Endothelial cell of umbilical vein (primary cell): ENCODE measurements around the gene FOXJ1. TPM values are rescaled to one million over a fixed set of nuclear protein-coding genes. Genes with fewer than 3 reads are reported as not detected.

Source experiments
- BruUV-seq: library from RNA; stranded (reverse); fragments of 400-500 nt; replicated peaks from 2 replicates; lab custom pipeline; 2021; lab: Mats Ljungman, UMichigan
- CTCF ChIA-PET: fragments of 300-600, 350-600 bp; sonication (Branson Sonifier 250); formaldehyde crosslinking; loops from one replicate; lab custom pipeline; 2021; ENCODE audit warnings: antibody characterized with exemption, inconsistent platforms; lab: Charles Lee
- POLR2A ChIA-PET: fragments of 300-600, 350-600 bp; sonication (Branson Sonifier 250); formaldehyde crosslinking; loops from one replicate; lab custom pipeline; 2021; ENCODE audit warnings: antibody characterized with exemption, inconsistent platforms; lab: Charles Lee
- DNase-seq: peaks from one replicate; pipeline ENCODE4 v3.0.0-alpha.2; 2011; ENCODE audit warnings: low read depth, low spot score
- FAIRE-seq: peaks from 2 replicates; lab custom pipeline; 2011; peaks lifted over from hg19 to GRCh38; lab: Jason Lieb, UNC
- H2AFZ ChIP-seq: 2 replicates; pipeline ENCODE4 v1.6.0; 2012; ENCODE audit warnings: low read depth, low read length, control low read depth, inconsistent platforms
- H3K27ac ChIP-seq: 2 replicates; pipeline ENCODE4 v1.5.1; 2011; ENCODE audit warnings: low read depth, mild to moderate bottlenecking, control low read depth, low read length, moderate library complexity; ENCODE audit not compliant: insufficient read depth
- H3K27me3 ChIP-seq, 2 experiments: 2 replicates each; pipeline versions ENCODE4 v1.6.0 to v1.6.1; 2011; ENCODE audit warnings: low read length in 2 of 2, mixed read lengths in 1 of 2; ENCODE audit not compliant: control insufficient read depth in 2 of 2, insufficient read depth in 2 of 2
- H3K36me3 ChIP-seq, 2 experiments: 2 replicates in 1 of 2; 3 replicates in 1 of 2; pipeline ENCODE4 v1.5.1; 2011; ENCODE audit warnings: low read length in 2 of 2, mild to moderate bottlenecking in 1 of 2, moderate library complexity in 1 of 2; ENCODE audit not compliant: control insufficient read depth in 2 of 2, insufficient read depth in 2 of 2; ENCODE audit errors: extremely low read depth in 1 of 2
- H3K4me1 ChIP-seq: 3 replicates; pipeline ENCODE4 v1.5.1; 2011; ENCODE audit warnings: mild to moderate bottlenecking, low read length; ENCODE audit not compliant: control insufficient read depth, insufficient read depth; ENCODE audit errors: extremely low read depth
- H3K4me2 ChIP-seq: 2 replicates; pipeline ENCODE4 v1.6.1; 2011; ENCODE audit warnings: low read length, control low read depth, mixed read lengths; ENCODE audit not compliant: insufficient read depth
- H3K4me3 ChIP-seq, 3 experiments: fragments of 200-600 bp in 1 of 3; sonication (generic), shearing (Covaris generic) in 1 of 3; replicated peaks in 1 of 3; 2 replicates each; pipeline ENCODE4 v1.5.1; 2011 to 2016; ENCODE audit warnings: control low read depth in 3 of 3, low read length in 3 of 3, mild to moderate bottlenecking in 2 of 3, inconsistent platforms in 1 of 3, low read depth in 1 of 3, moderate library complexity in 1 of 3; ENCODE audit not compliant: insufficient read depth in 1 of 3
- H3K79me2 ChIP-seq: 2 replicates; pipeline ENCODE4 v1.6.0; 2012; ENCODE audit warnings: low read length, inconsistent platforms; ENCODE audit not compliant: control insufficient read depth, insufficient read depth
- H3K9ac ChIP-seq: replicated peaks from 2 replicates; pipeline ENCODE3; 2011; ENCODE audit warnings: low read length, control low read depth; ENCODE audit not compliant: insufficient read depth; ENCODE audit errors: extremely low read depth
- H3K9me1 ChIP-seq: replicated peaks from 3 replicates; pipeline ENCODE4 v1.6.0; 2011; ENCODE audit warnings: mild to moderate bottlenecking, low read length; ENCODE audit not compliant: control insufficient read depth, insufficient read depth; ENCODE audit errors: extremely low read depth
- H3K9me3 ChIP-seq: replicated peaks from 2 replicates; pipeline ENCODE4 v1.5.1; 2012; ENCODE audit warnings: low read length, inconsistent platforms; ENCODE audit not compliant: control insufficient read depth, insufficient read depth
- H4K20me1 ChIP-seq: replicated peaks from 2 replicates; pipeline ENCODE3; 2011; ENCODE audit warnings: mild to moderate bottlenecking, low read length; ENCODE audit not compliant: control insufficient read depth, insufficient read depth; ENCODE audit errors: extremely low read depth
- CTCF ChIP-seq, 2 donors: IDR thresholded peaks; 1 replicate in 1 of 2; 2 replicates in 1 of 2; pipeline ENCODE4 v1.5.1; 2011; ENCODE audit warnings: low read length in 2 of 2, mild to moderate bottlenecking in 2 of 2, moderate library complexity in 2 of 2, control low read depth in 1 of 2, inconsistent platforms in 1 of 2, low read depth in 1 of 2; ENCODE audit not compliant: insufficient read depth in 1 of 2; ENCODE audit errors: extremely low read depth in 1 of 2
- EZH2 ChIP-seq: IDR thresholded peaks from 2 replicates; pipeline ENCODE4 v1.6.1; 2012; ENCODE audit warnings: borderline replicate concordance, low read depth, mild to moderate bottlenecking, moderate library complexity, low read length, inconsistent platforms; ENCODE audit not compliant: severe bottlenecking
- FOS ChIP-seq: IDR thresholded peaks from 2 replicates; pipeline ENCODE4 v1.6.1; 2011; ENCODE audit warnings: mild to moderate bottlenecking, low read length, moderate library complexity, borderline replicate concordance; ENCODE audit not compliant: insufficient read depth
- GATA2 ChIP-seq: IDR thresholded peaks from 2 replicates; pipeline ENCODE4 v1.7.0; 2011; ENCODE audit warnings: low read depth, mild to moderate bottlenecking, moderate library complexity, mixed read lengths, low read length; ENCODE audit not compliant: insufficient read length, insufficient read depth
- JUN ChIP-seq: IDR thresholded peaks from 2 replicates; pipeline ENCODE4 v1.6.1; 2011; ENCODE audit warnings: borderline replicate concordance, low read depth; ENCODE audit not compliant: insufficient read length, insufficient read depth
- MAX ChIP-seq: IDR thresholded peaks from 2 replicates; pipeline ENCODE4 v1.6.1; 2011; ENCODE audit not compliant: insufficient read depth, insufficient read length
- MYC ChIP-seq: IDR thresholded peaks from one replicate; pipeline ENCODE4 v1.6.1; 2011; ENCODE audit warnings: mild to moderate bottlenecking, low read depth, low read length
- POLR2A ChIP-seq: IDR thresholded peaks from 2 replicates; pipeline ENCODE4 v1.6.1; 2012; ENCODE audit warnings: low read depth, mild to moderate bottlenecking, control low read depth, low read length
- POLR2AphosphoS5 ChIP-seq: IDR thresholded peaks from 2 replicates; pipeline ENCODE4 v1.6.1; 2012; ENCODE audit warnings: low read depth, mild to moderate bottlenecking, control low read depth, low read length, moderate library complexity; ENCODE audit not compliant: insufficient read depth
- dilution Hi-C: fragments of 300-500 bp; cut with MboI; formaldehyde crosslinking; loops from one replicate; pipeline ENCODE4 v1.15.0; 2019; ENCODE audit warnings: low sequenced_read_pairs; ENCODE audit not compliant: extremely low pct_ligation_motif_present
- intact Hi-C: fragments of 100-400 bp; cut with micrococcal nuclease; formaldehyde crosslinking; loops from one replicate; pipeline ENCODE4 v1.10.0; 2022
- polyA plus RNA-seq, 4 experiments: library from polyadenylated mRNA; depleted of rRNA in 3 of 4; stranded (reverse) in 3 of 4; unstranded in 1 of 4; fragments of >200 nt; gene quantifications; 2 replicates each; pipeline versions ENCODE4 v1.2.1 to v1.2.3, GENCODE V29; 2011 to 2012; ENCODE audit warnings: missing spikeins in 1 of 4
- total RNA-seq: library from RNA; stranded (reverse); gene quantifications from 2 replicates; pipeline ENCODE4 v1.2.3, GENCODE V29; 2021

Gene FOXJ1
- total and polyA plus RNA-seq, 2 donors (not counting 3 experiments of a cell fraction or from before 2014, with no cell fraction given), result not detected

- H3K9me1 ChIP-seq, result no peaks in the 10 kb centered on the region
- no peak overlapping the region for H2AFZ ChIP-seq
- CTCF ChIA-PET, result interaction anchor here (0.5 to 14.5 kb wide), 10 partner anchors 9 to 175 kb away, joined by 3 to 320 read pairs (median 4); partner anchors contain the start of gene FOXJ1
- no peaks in the 10 kb centered on the region for H3K79me2 ChIP-seq
- POLR2A ChIA-PET, result no interaction called here
- dilution Hi-C loops (no loop called here), intact Hi-C loops (loop anchor here (5.0 kb wide), 2 partner anchors 138 to 173 kb away; no protein-coding TSS in a partner anchor)
- no peaks in the 10 kb centered on the region for H4K20me1 ChIP-seq
- FAIRE-seq (no peak), DNase-seq (no peak)
- no peak overlapping the region for H3K4me3 ChIP-seq
- H3K36me3 ChIP-seq, result no peaks in the 10 kb centered on the region
- no peak overlapping the region for H3K27ac ChIP-seq
- no peak overlapping the region for H3K4me2 ChIP-seq
- peaks cover 3% of the 10 kb centered on the region for H3K4me1 ChIP-seq
- TF ChIP-seq EZH2, result no peak
- TF ChIP-seq FOS, result no peak
- TF ChIP-seq MAX, result no peak
- TF ChIP-seq POLR2A, result no peak
- no peak for TF ChIP-seq MYC
- no peak for TF ChIP-seq GATA2
- no peak for TF ChIP-seq JUN
- no peak for TF ChIP-seq CTCF (IDR thresholded peaks at IDR 0.05; ENCODE audit: extremely low read depth in 1 of 2, insufficient read depth in 1 of 2, low read depth in 1 of 2, low read length in 2 of 2)
- TF ChIP-seq POLR2AphosphoS5, result no peak
- H3K9me3 ChIP-seq, result no peaks in the 10 kb centered on the region
- H3K9ac ChIP-seq, result no peak overlapping the region
- no peaks in the 10 kb centered on the region for H3K27me3 ChIP-seq
- BruUV-seq, result no TSS peak
Measured at GRCh38 chr17:76123749-76124581, 17.1 kb downstream of the FOXJ1 start.
